GM12878 (cell line): ENCODE data around the gene RAMP2. TPM values are rescaled to one million over a fixed set of nuclear protein-coding genes. Genes with fewer than 3 reads are reported as not detected.

Source experiments
- ATAC-seq: fragments of 200-7000 bp; cut with Tn5 transposase; 3 replicates; pipeline ENCODE4 v1.9.1; 2020; ENCODE audit warnings: mild to moderate bottlenecking, moderate library complexity
- BruUV-seq: library from RNA; stranded (reverse); fragments of 400-500 nt; replicated peaks from 2 replicates; lab custom pipeline; 2021; lab: Mats Ljungman, UMichigan
- CTCF ChIA-PET: fragments of 300-600 bp; sonication (Branson Sonifier 250); formaldehyde crosslinking; extraction: SDS; loops from one replicate; lab custom pipeline; 2021; ENCODE audit warnings: inconsistent platforms; lab: Yijun Ruan, JAX
- POLR2A ChIA-PET: fragments of 350-600 bp; formaldehyde crosslinking; extraction: SDS; loops from one replicate; lab custom pipeline; 2021; ENCODE audit warnings: inconsistent platforms; lab: Charles Lee
- RAD21 ChIA-PET: fragments of 300-600 bp; sonication (Branson Sonifier 250); formaldehyde crosslinking; loops from one replicate; lab custom pipeline; 2023; ENCODE audit warnings: antibody characterized with exemption; ENCODE audit not compliant: unreplicated experiment; lab: Charles Lee
- SMC1A ChIA-PET: fragments of 300-600 bp; sonication (Branson Sonifier 250); formaldehyde crosslinking; loops from one replicate; lab custom pipeline; 2023; ENCODE audit not compliant: unreplicated experiment, uncharacterized antibody; lab: Charles Lee
- DNase-seq: peaks from one replicate; pipeline ENCODE4 v3.0.0-alpha.2; 2011; ENCODE audit warnings: low read depth, low spot score
- FAIRE-seq: peaks from 3 replicates; lab custom pipeline; 2011; peaks lifted over from hg19 to GRCh38; lab: Jason Lieb, UNC
- H2AFZ ChIP-seq: 2 replicates; pipeline ENCODE4 v1.6.0; 2011; ENCODE audit warnings: low read depth, low read length, control low read depth; ENCODE audit not compliant: control insufficient read depth
- H3K27ac ChIP-seq: 2 replicates; pipeline ENCODE4 v1.5.1; 2011; ENCODE audit warnings: control low read depth; ENCODE audit not compliant: control insufficient read depth, insufficient read depth
- H3K27me3 ChIP-seq, 2 experiments: replicated peaks in 1 of 2; 2 replicates each; pipeline versions ENCODE4 v1.6.0 to v1.6.1; 2011; ENCODE audit warnings: low read length in 1 of 2; ENCODE audit not compliant: control insufficient read depth in 2 of 2, insufficient read depth in 2 of 2
- H3K36me3 ChIP-seq, 2 experiments: 2 replicates each; pipeline ENCODE4 v1.5.1; 2011; ENCODE audit warnings: low read length in 1 of 2; ENCODE audit not compliant: control insufficient read depth in 2 of 2, insufficient read depth in 2 of 2
- H3K4me1 ChIP-seq: 2 replicates; pipeline ENCODE4 v1.6.1; 2011; ENCODE audit warnings: mild to moderate bottlenecking, low read length, moderate library complexity, mixed read lengths; ENCODE audit not compliant: control insufficient read depth, insufficient read depth
- H3K4me2 ChIP-seq: 2 replicates; pipeline ENCODE4 v1.6.0; 2011; ENCODE audit warnings: control low read depth; ENCODE audit not compliant: control insufficient read depth, insufficient read depth
- H3K4me3 ChIP-seq: fragments of 200-600 bp; sonication (generic); 2 replicates; pipeline ENCODE4 v1.5.1; 2016
- H3K79me2 ChIP-seq: 2 replicates; pipeline ENCODE4 v1.6.0; 2011; ENCODE audit warnings: low read length; ENCODE audit not compliant: control insufficient read depth, insufficient read depth
- H3K9ac ChIP-seq: 2 replicates; pipeline ENCODE4 v1.8.0; 2011; ENCODE audit warnings: low read length, control low read depth, mixed read lengths; ENCODE audit not compliant: control insufficient read depth, insufficient read depth
- H3K9me3 ChIP-seq: replicated peaks from 3 replicates; pipeline ENCODE4 v1.5.1; 2011; ENCODE audit warnings: mild to moderate bottlenecking, low read length; ENCODE audit not compliant: control insufficient read depth, insufficient read depth
- H4K20me1 ChIP-seq: 2 replicates; pipeline ENCODE4 v1.6.0; 2011; ENCODE audit not compliant: control insufficient read depth, insufficient read depth
- FOXK2 ChIP-seq: fragments of 450-650 bp; IDR thresholded peaks from 2 replicates; pipeline ENCODE4 v1.6.1; 2017; ENCODE audit warnings: mild to moderate bottlenecking, moderate library complexity
- IKZF1 ChIP-seq: fragments of 450-650 bp; conservative IDR thresholded peaks from 2 replicates; pipeline ENCODE4 v1.6.1; 2017; ENCODE audit warnings: antibody characterized with exemption, mild to moderate bottlenecking
- LARP7 ChIP-seq: fragments of 450-650 bp; IDR thresholded peaks from 2 replicates; pipeline ENCODE4 v1.6.1; 2017; ENCODE audit warnings: mild to moderate bottlenecking
- MTA3 ChIP-seq: IDR thresholded peaks from 2 replicates; pipeline ENCODE4 v1.6.1; 2012; ENCODE audit warnings: low read length, inconsistent platforms, borderline replicate concordance
- POLR2AphosphoS2 ChIP-seq: IDR thresholded peaks from 2 replicates; pipeline ENCODE4 v1.6.1; 2011; ENCODE audit warnings: low read depth, mild to moderate bottlenecking, low read length, improper control_type of control experiment, moderate library complexity
- POLR2AphosphoS5 ChIP-seq: IDR thresholded peaks from 2 replicates; pipeline ENCODE4 v1.6.1; 2011; ENCODE audit warnings: mild to moderate bottlenecking, low read length, inconsistent platforms
- RB1 ChIP-seq: fragments of 450-650 bp; formaldehyde crosslinking; IDR thresholded peaks from 2 replicates; pipeline ENCODE4 v1.6.1; 2017; ENCODE audit warnings: mild to moderate bottlenecking, borderline replicate concordance
- WGBS: methylation state at CpG from one replicate; pipeline ENCODE4 v1.1.6; 2016; ENCODE audit warnings: low lambda C conversion rate; ENCODE audit not compliant: insufficient replicate concordance, insufficient coverage; ENCODE audit errors: missing lambda C conversion rate; 5-methylcytosine and 5-hydroxymethylcytosine counted together
- in situ Hi-C: fragments of 300-500 bp; cut with MboI; formaldehyde crosslinking; loops from 9 replicates; pipeline ENCODE4 v1.14.3; 2018; ENCODE audit warnings: mixed read lengths
- intact Hi-C: fragments of 100-400 bp; cut with micrococcal nuclease; formaldehyde crosslinking; loops from one replicate; pipeline ENCODE4 v1.14.2; 2022; ENCODE audit not compliant: unreplicated experiment
- polyA plus RNA-seq, 11 experiments: library from polyadenylated mRNA; depleted of rRNA in 4 of 11; unstranded in 6 of 11; stranded (reverse) in 5 of 11; fragments of >200 nt; fragmentation: Nextera tagmentation in 4 of 11; fragmentation: Illumina TruSeq in 1 of 11; extraction: Ambion mirVana in 4 of 11; extraction: Trizol in 1 of 11; gene quantifications; 1 replicate in 1 of 11; 2 replicates in 10 of 11; pipeline versions ENCODE4 v1.2.1 to v1.2.3, GENCODE V29; 2011 to 2016; ENCODE audit warnings: inconsistent platforms in 2 of 11, missing spikeins in 2 of 11, low read depth in 1 of 11
- total RNA-seq, 4 experiments: library from RNA; depleted of rRNA in 3 of 4; stranded (reverse); fragments of >200 nt in 3 of 4; fragmentation: Illumina TruSeq in 1 of 4; extraction: Trizol in 1 of 4; gene quantifications; 2 replicates each; pipeline versions ENCODE4 v1.2.1 to v1.2.3, GENCODE V29; 2013 to 2021
- TF ChIP-seq, protein P1 (sequence below): fragments of 450-650 bp; IDR thresholded peaks from 2 replicates; pipeline ENCODE4 v1.6.1; 2016; ENCODE audit warnings: mild to moderate bottlenecking
- TF ChIP-seq, protein P2 (sequence below): fragments of 150-350 bp; IDR thresholded peaks from 2 replicates; pipeline ENCODE4 v1.6.1; 2016; ENCODE audit warnings: low read depth, low read length
- TF ChIP-seq, protein P3 (sequence below): IDR thresholded peaks from 2 replicates; pipeline ENCODE4 v1.6.1; 2012; ENCODE audit warnings: low read depth, low read length, improper control_type of control experiment
- TF ChIP-seq, protein P4 (sequence below): IDR thresholded peaks from 2 replicates; pipeline ENCODE4 v1.6.1; 2012; ENCODE audit warnings: low read depth, low read length, improper control_type of control experiment

Gene RAMP2
- total and polyA plus RNA-seq, 10 of the 15 experiments (the other 5 are each of a cell fraction or from before 2014, with no cell fraction given): 0.14 to 0.32 (median 0.21) TPM; not detected in 4

DNA sequence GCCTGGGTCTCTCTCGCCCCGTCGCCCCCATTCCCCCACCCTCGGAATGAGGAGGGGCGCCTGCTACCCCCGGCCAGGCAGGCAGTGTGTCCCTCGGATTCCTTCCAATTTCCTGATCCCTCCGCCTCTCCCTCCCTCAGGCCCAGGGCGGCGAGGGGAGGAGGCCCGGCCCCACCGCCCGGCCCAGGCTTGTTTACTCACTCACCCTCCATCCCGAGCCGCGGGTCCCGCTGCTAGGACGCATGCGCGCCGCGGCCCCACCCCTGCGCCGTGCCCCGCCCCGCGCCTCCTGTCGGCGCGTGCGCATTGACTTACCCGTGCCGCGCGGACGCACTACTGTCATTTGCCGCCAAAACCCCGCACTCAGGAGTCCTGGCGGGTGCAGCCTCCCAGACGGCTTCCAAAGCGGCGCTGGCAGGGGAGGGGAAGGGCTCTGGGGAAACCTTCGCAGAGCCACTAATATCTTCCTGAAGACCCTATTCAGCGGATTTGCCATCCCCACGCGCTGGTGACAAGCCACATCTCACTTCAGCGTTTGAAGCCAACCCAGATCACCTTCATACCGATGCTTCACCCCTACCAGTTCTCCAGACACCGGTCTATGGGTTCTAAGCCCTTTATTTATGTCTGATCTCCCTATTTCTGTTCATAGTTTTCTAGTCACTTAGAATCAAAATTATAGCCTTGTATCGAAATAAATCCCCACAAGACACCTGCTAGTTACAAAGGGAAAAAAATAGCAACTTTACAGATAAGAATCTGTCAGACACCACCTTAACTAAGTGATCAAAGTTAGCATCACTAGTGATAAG, 16.0 kb upstream of the RAMP2 start, which contains the start of gene EZH1:
TSS of gene EZH1 (minus strand) at position 235 of the 812 bp plus-strand sequence. CDS start 16,099 bp downstream, outside the sequence.
- SMC1A ChIA-PET: interaction anchor here (1.9 kb wide), 1 partner anchor 19 kb away, joined by 7 read pairs; no protein-coding TSS in a partner anchor
- in situ Hi-C loops: no loop called here
- ATAC-seq (peak; percentile 96), DNase-seq (peak; percentile 70), FAIRE-seq (peak; percentile 90)
- Histone ChIP-seq H3K27ac (peak within 1 kb of the TSS; percentile 60), H3K4me1 (peaks cover 8% of the 10 kb centered on the region; the same call in 1 of the 2 replicates), H3K4me2 (peak within 1 kb of the TSS; percentile 88), H3K9me3 (no peaks in the 10 kb centered on the region), H2AFZ (peak within 1 kb of the TSS; percentile 82), H3K9ac (peak within 1 kb of the TSS; percentile 76), H4K20me1 (no peaks in the 10 kb centered on the region), H3K79me2 (peaks cover 15% of the 10 kb centered on the region), H3K27me3 (no peaks in the 10 kb centered on the region), H3K36me3 (no peaks in the 10 kb centered on the region), H3K4me3 (peak within 1 kb of the TSS; percentile 63)
- CTCF ChIA-PET: interaction anchor here (3.0 kb wide), 1 partner anchor 19 kb away, joined by 13 read pairs; no protein-coding TSS in a partner anchor
- WGBS: 10% methylated on average over 33 of the region's 50 CpGs
- no TSS peak for BruUV-seq
- POLR2A ChIA-PET: no interaction called here
- RAD21 ChIA-PET: interaction anchor here (1.3 kb wide), 1 partner anchor 10 kb away, joined by 3 read pairs; no protein-coding TSS in a partner anchor
- intact Hi-C loops: no loop called here
- TF ChIP-seq, protein P1, sequence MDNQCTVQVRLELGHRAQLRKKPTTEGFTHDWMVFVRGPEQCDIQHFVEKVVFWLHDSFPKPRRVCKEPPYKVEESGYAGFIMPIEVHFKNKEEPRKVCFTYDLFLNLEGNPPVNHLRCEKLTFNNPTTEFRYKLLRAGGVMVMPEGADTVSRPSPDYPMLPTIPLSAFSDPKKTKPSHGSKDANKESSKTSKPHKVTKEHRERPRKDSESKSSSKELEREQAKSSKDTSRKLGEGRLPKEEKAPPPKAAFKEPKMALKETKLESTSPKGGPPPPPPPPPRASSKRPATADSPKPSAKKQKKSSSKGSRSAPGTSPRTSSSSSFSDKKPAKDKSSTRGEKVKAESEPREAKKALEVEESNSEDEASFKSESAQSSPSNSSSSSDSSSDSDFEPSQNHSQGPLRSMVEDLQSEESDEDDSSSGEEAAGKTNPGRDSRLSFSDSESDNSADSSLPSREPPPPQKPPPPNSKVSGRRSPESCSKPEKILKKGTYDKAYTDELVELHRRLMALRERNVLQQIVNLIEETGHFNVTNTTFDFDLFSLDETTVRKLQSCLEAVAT: peak; percentile 97
- TF ChIP-seq POLR2AphosphoS5 (no peak; the same call in 1 of the 2 replicates), MTA3 (no peak), IKZF1 (peak; percentile 75), POLR2AphosphoS2 (0 out of 2 replicates have a peak, but pooled peaks have one; percentile 65), RB1 (peak; percentile 99), FOXK2 (peak; percentile 86), LARP7 (0 out of 2 replicates have a peak, but pooled peaks have one; percentile 63)
- TF ChIP-seq, protein P2, sequence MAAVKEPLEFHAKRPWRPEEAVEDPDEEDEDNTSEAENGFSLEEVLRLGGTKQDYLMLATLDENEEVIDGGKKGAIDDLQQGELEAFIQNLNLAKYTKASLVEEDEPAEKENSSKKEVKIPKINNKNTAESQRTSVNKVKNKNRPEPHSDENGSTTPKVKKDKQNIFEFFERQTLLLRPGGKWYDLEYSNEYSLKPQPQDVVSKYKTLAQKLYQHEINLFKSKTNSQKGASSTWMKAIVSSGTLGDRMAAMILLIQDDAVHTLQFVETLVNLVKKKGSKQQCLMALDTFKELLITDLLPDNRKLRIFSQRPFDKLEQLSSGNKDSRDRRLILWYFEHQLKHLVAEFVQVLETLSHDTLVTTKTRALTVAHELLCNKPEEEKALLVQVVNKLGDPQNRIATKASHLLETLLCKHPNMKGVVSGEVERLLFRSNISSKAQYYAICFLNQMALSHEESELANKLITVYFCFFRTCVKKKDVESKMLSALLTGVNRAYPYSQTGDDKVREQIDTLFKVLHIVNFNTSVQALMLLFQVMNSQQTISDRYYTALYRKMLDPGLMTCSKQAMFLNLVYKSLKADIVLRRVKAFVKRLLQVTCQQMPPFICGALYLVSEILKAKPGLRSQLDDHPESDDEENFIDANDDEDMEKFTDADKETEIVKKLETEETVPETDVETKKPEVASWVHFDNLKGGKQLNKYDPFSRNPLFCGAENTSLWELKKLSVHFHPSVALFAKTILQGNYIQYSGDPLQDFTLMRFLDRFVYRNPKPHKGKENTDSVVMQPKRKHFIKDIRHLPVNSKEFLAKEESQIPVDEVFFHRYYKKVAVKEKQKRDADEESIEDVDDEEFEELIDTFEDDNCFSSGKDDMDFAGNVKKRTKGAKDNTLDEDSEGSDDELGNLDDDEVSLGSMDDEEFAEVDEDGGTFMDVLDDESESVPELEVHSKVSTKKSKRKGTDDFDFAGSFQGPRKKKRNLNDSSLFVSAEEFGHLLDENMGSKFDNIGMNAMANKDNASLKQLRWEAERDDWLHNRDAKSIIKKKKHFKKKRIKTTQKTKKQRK: no peak
- TF ChIP-seq, protein P3, sequence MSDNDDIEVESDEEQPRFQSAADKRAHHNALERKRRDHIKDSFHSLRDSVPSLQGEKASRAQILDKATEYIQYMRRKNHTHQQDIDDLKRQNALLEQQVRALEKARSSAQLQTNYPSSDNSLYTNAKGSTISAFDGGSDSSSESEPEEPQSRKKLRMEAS: peak; percentile 97
- TF ChIP-seq, protein P4, sequence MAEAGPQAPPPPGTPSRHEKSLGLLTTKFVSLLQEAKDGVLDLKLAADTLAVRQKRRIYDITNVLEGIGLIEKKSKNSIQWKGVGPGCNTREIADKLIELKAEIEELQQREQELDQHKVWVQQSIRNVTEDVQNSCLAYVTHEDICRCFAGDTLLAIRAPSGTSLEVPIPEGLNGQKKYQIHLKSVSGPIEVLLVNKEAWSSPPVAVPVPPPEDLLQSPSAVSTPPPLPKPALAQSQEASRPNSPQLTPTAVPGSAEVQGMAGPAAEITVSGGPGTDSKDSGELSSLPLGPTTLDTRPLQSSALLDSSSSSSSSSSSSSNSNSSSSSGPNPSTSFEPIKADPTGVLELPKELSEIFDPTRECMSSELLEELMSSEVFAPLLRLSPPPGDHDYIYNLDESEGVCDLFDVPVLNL: 0 out of 2 replicates have a peak, but pooled peaks have one; percentile 29
